Effector CD4-positive, alpha-beta T cell (primary cell): ENCODE measurements around the gene LRMDA.

Source experiments
- DNase-seq: peaks from one replicate; pipeline ENCODE4 v3.0.0-alpha.2; 2020

Gene LRMDA

GRCh38 chr10:75938380-75939122, 507.1 kb downstream of the LRMDA start:
- no peak for DNase-seq

- no peak for DNase-seq
These were observed 508.1 kb downstream of the LRMDA start for GRCh38 chr10:75939541-75939940.

- DNase-seq = no peak
These were observed 509.3 kb downstream of the LRMDA start for GRCh38 chr10:75940742-75941141.

GRCh38 chr10:75941223-75941801, 509.9 kb downstream of the LRMDA start:
- DNase-seq = no peak

DNA sequence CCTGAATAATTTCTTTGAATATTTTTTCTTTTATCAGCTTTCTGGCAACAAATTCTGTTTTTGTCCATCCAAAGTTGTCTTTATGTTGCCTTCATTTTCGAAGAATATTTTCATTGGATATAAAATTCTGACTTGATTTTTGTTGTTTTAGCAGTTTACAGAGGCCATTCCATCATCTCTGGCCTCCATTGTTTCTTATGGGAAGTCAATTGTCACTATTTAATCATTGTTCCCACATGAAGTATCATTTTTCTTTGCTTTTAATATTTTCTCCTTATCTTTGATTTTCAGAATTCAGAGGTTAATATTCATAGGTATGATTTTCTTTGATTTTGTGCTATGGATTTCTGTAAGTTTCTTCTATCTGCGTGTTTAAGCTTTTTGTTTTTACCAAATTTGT, 512.6 kb downstream of the LRMDA start:
- DNase-seq = no peak

DNA sequence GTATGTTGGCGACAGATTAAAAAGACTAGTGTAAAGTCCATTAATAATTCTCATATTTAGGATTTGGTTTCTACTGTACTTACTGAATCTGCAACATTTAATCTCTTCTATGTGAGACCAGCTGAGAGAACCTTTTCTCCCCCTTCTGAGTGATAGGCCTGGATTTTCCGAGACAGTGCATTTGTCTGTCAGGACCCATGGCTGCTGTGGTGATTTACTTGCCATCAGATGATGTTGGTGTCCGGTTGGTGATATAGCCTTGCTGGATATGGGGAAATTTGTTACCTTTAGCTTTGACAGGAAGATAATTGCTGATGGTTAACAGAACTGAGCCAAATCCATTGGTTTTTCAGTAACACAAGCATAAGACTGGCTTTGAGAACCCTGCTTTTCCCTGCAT, 517.2 kb downstream of the LRMDA start:
- DNase-seq = no peak

DNA sequence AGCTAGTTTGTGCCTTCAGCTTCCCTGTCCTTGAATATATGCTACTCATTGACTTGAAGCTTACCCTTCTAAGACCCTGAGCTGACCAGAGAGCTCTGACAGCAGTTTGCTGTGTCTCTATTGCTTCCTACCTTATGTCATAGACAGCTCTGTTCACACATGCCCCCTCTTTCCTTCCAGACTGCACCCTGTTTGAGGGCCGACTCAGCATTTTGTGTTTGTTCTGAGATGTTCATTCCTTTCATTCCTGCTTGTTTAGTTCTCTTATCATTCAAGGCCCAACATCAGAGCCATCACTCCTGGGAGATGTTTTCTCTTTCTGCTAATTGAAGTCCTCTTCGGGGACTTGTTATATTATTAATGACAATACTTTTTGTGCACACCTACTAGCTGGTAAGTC, 518.9 kb downstream of the LRMDA start:
- DNase-seq = no peak

DNA sequence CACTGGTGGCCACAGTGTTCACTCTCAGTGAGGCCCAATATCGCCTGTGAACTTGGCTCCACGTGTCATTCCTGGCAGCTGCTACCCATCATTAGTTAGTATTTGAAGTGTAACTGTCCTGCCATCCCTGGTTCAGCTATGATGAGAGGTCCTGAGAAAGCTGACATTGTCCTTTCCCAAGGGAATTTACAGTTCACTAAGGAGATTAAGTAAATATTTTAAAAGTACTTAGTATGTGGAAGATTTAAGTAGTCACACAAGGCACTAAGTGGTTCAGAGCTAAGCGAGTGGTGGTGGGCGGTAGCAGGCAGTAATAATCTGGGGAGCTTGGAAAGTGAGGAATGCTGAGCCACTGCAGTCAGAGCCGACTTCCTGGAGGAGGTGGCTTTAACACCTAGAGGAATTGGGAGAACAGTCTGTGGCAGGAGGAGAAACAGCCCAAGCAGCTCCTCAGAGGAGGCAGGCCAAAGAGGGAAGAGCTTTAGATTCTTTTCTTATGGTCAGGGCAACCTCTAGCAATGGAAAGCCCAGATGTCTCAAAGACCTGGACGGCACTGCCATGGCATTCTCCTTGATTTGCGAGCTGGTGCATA, 519.7 kb downstream of the LRMDA start:
- no peak for DNase-seq

GRCh38 chr10:75951627-75952026, 520.2 kb downstream of the LRMDA start:
- no peak for DNase-seq

DNA sequence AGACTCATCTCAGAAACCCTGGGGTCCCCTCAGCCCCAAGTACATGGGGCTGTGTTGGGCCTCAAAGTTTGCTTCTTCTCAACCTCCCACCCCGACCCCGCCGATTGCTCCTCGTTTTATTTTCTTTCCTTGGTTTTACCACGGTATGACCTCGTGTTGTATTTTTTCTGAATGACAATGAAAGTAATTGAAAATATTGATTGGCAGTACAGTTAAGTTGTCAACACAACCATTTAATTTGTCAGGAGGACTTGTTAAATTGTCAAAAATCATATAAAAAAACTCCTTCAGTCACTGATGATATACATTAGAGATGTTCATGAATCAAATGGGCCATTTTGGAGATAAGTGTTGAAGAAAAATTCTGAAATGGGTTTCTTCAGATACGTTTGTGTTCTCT, 520.7 kb downstream of the LRMDA start:
- DNase-seq = no peak

DNA sequence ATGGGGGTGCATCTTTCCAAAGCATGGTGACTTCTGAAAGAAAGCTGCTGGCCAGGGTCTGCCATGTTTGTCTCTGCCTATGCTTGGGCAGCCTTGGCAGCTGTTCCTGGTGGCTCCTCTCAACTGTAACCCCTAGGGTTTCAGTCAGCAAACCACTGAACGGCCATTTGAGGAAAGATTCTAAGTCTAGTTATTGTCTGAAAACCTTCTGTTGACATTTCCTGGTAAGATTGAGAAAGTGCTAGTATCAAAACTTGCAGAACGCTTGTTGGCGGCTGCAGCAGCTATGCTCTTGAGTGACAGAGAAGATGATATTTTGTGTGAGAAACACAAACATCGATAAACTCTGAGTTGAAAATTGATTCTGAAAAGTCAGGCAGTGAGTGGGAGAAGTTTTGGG, 523.1 kb downstream of the LRMDA start:
- DNase-seq = no peak

DNA sequence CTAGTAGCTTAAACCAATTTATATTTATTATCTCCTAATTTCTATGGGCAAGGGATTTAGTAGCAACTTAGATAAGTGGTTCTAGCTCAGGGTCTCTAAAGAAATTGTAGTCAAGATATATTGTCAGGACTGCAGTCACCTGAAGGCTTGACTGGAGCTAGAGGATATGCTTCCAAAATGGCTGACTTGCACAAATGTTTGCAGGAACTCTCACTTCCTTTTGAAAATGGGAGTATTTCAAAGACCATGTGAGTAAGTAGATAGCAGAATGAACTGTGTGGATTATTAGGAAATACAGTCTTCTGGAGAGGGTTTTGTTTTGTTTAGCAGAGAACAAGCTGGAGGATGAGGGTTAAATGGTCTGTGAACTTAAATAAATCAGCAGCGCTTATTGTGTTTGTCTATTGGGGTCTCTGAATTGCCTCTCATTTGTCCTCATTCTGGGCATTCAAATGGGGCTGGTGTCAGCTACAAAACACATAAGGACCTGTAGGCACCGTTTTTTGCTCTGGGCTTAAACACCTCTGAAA, 524.6 kb downstream of the LRMDA start:
- no peak for DNase-seq

DNA sequence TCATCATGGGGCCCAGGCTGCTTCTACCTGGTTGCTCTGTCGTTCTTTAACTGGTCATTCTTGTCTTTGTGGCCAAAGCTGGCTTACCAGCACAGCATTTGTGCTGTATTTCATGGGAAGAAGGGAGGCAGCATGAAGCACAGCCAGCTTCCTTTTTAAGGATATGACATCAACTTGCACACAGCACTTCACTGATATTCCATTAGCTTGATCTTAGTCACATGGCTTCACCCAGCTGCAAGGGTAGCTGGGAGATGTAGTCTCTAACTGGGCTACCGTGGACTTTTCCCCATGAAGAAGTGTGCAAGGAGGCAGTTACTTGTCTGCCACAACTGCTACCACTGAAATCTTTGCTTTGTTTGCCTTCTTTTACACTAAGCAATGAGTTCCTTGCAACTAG, 525.2 kb downstream of the LRMDA start:
- no peak for DNase-seq

DNA sequence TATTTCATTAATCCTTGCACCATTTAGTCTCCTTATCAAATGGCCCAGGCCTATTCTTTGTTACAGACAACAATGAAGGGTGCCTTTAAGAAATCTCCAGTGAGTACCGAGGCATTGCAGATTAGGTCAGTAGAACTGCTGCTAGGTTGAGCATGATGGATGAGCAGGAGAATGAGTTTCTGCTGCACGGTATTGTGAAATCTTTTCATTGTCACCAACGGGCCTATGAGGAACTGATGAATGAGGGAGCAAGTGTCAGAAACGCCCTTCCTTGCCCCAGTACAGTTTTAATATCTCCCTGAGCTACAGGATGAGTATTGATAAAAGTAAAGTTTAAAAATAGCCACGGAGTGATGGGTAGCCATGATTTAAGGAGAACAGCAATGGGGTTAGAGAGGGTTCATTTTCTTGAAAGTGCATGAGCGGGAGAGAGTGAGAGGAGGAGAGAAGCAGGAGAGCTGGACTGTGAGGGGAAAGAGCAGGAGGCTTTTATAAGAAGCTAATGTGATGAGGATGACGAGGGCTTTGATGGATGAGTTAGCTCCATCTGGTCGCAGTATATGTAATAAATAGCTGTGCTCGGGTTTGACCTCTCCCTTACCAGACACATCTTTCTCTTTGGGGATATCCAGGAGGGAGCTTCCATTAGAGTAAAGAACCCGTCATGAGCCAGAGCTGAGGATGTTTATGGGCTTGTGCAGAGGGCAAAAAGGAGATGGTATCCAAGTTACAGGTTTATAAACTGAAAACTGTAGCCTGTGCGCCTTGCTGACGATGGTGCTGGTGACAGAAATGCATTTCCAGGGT, 526.1 kb downstream of the LRMDA start:
- no peak for DNase-seq

DNA sequence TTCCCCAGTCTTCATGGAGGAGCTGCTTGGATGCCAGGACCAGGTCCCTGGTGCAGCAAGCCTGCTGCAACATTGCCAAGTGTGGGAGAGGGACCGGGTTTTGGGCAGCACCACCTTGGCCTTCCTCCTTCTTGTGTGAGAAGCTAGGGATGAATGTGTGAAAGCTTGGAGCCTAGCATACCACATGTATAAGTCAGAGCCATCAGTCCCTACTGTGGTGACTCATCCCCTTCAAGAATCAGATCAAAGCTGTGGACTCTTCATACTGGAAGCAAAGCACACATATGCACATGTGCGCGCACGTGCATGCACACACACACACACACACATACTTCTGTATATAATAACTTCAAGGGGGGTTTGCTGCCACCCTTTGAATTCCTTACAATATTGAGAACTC, 527.8 kb downstream of the LRMDA start:
- DNase-seq = no peak

DNA sequence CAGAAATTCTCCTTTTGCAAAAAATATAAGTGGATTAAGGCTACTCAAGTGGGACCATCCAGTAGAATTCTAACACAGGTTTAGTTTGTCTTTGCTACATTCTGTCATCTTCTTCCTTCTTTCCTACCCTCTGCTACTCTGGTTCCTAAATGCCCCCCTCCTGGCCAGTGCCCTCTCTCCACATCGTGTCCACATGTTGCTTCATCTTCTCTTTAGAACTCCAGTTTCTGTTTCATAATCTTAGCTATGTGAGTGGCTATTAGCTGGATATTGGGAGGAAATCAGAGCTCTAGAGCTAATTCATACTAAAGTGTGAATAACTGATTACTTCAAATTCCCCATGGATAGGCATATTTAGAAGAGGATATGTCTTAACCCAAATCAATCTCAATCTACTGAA, 528.5 kb downstream of the LRMDA start:
- DNase-seq = no peak

DNA sequence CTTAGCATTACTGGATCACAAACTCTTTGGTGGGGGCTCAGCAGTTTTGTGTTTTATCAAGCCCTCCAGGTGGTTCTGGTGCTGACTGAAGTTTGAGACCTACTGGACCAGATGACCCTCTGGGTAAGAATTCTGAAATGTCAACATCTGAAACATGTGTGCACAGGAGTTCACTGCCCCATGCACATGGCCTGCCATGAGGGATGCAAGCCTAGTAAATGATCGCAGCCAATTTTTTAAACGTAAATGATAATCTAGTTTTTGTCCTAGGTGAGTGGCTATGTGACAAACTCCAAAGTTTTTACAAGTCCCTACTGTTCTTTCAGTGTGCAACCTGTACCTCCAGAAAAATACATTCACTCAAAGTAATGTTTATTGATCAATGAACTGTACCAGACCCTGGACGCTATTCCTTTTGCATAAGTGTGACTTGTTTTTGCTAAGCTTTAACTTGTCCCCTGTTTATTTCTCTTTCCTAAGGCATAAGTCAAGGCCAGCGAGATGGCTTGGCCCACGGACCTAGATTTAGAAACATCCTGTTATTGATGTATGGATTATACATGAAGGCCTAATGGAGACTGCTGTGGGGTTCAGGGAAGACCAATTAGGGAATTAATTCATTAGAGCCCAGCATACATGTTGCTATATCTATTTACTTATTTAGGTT, 531.1 kb downstream of the LRMDA start:
- no peak for DNase-seq

DNA sequence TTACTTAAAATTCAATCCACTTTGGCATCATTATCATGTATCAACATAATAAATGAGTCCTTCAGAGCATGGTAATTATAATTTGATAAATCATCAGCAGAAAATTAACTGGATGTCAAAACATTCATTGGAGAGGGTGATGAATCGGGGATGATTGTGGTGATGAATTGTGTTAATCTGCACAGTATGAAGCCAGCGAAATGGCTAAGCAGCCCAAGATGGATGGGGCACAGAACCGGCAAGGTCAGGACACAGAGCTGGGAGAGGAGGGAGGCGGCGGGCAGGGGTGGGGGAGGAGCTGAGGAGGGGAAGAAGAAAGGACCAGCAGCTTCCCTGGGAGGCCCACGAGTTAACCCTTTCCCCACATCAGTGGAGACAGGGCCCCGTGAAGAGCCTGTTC, 536.1 kb downstream of the LRMDA start:
- DNase-seq = no peak

DNA sequence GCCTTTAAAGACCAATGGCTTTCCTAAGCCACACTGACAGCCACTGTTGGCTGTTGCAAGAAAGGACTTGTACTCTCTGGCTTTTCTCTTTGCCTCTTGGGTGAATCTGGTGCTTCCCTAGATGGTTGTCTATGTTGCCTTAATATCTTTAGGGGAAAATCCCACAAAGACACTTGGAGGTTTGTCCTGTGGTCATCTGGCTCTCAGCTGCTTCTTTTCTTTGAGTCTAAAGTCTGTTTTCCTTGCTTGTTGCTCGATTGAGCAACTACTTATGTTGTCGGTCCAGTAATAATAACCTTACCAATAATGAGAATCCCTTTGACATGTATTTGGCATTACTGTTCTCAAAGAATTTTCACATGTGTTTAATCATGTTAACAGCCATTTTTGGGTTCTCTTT, 537.6 kb downstream of the LRMDA start:
- DNase-seq = no peak

- no peak for DNase-seq
These were observed 540.2 kb downstream of the LRMDA start for GRCh38 chr10:75971402-75972211.

DNA sequence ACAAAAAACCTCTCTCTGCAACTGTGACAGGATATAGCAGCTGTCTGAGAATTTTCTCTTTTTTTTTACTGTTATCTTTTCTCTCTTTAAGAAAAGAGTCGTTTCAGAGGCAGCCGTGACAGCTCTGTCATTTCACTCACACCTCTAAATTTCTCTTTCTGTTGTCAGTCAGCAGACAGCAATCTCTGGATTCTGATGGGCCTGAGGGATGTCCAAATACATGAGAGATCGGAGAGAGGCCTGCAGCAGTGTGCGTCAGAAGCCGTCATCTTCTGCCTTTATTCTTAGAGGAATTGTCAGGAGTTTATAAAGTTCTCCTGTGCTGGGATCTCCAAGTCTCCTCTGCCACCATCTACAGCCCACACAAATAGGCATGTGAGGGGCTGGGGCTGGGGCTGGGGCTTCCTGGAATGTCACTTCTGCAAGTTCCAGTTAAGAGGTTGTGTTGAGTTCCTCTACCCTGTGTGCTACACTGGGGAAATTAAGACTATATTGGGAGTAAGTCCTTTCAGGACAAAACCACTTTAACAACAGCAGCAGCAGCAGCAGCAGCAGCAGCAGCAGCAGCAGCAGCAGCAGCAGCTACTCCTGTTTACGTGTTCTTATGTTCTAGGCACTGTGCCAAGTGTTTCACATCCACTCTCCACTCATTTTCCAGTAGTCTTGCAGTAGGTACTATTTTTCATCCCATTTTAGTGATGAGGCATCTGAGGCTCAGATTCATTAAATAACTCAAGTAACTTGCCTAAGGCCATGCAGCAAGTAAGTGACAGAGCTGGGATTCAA, 541.3 kb downstream of the LRMDA start:
- no peak for DNase-seq
